ENCODE measurements around the gene RPTOR.
A peak's percentile ranks its signal among the peaks of the same experiment; 100 is the strongest.

The RPTOR gene

GRCh38 chr17:80832888-80833583 lies 288.4 kb downstream of the RPTOR start:
- Histone ChIP-seq H3K9me3 (ENCODE audit: insufficient read depth, low read length) (no peaks in the 10 kb centered on the region), H2AFZ (ENCODE audit: low read depth, low read length) (0 out of 2 replicates have a peak overlapping the region, but pooled peaks have one; percentile 24), H3K9ac (ENCODE audit: low read length) (peak overlapping the region; percentile 65), H3K79me2 (ENCODE audit: low read length) (no peaks in the 10 kb centered on the region), H3K27me3 (ENCODE audit: low read depth, low read length) (no peaks in the 10 kb centered on the region), H3K4me1 (ENCODE audit: low read length) (peaks cover 48% of the 10 kb centered on the region), H3K27ac (ENCODE audit: low read length) (peak overlapping the region; percentile 91), H4K20me1 (ENCODE audit: insufficient read depth, low read length) (no peaks in the 10 kb centered on the region; the same call in 1 of the 2 replicates), H3K4me2 (ENCODE audit: low read length) (peak overlapping the region; percentile 99), H3K36me3 (replicated peaks; ENCODE audit: low read depth, low read length) (no peaks in the 10 kb centered on the region), H3K4me3 (ENCODE audit: low read length) (peak overlapping the region; percentile 76)
- TF ChIP-seq EZH2phosphoT487 (IDR thresholded peaks at IDR 0.05; ENCODE audit: low read depth), result no peak
- TF ChIP-seq CTCF (IDR thresholded peaks at IDR 0.05; ENCODE audit: low read depth, low read length), result no peak

DNA sequence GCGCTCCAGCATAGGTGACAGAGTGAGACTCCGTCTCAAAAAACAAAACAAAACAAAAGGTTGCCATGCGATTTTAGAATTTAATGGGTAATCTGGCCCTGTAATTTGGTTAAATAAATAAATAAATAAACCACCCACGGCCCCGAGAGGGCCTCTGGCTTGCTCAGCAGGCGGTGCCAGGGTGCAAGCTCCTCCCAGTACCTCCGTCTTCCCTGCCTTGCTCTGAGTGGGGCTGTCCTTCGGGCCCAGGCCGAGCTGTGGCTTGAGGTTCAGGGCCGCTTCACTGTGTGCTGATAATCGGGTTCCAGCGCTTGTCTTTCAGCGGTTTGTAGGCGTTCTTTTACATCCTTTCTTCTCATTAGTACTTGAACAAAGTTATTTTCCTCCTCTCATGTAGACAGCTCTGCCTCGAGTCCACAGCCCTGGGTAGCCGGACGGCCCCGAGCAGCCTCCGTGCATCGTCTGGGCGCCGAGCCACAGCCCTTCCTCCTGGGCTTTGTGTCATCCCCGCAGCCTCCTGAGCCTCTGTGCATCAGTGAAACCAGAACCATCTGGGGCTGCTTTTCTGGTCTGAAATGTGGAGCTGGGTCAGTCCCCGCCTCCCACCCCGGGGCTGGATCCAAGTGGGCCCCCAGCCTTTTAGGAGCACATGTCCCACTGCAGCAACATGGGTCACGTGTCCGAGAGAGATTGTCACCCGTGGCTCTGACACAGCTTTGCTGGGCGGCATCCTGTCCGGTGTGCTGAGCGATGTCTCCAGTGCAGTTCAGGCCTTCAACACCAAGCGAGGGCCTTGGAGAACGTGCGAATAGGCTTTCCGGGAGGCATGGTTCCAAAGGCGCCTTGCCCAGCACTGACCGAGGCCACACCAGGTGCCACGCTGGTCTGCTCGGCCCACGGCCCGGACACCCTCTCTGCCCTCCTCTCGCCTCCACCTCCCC lies 289.6 kb downstream of the RPTOR start:
- Histone ChIP-seq H3K9ac (ENCODE audit: low read length) (no peak overlapping the region), H3K79me2 (ENCODE audit: low read length) (no peaks in the 10 kb centered on the region), H3K36me3 (replicated peaks; ENCODE audit: low read depth, low read length) (no peaks in the 10 kb centered on the region), H2AFZ (ENCODE audit: low read depth, low read length) (no peak overlapping the region), H3K4me3 (ENCODE audit: low read length) (no peak overlapping the region), H3K27me3 (ENCODE audit: low read depth, low read length) (no peaks in the 10 kb centered on the region), H3K27ac (ENCODE audit: low read length) (no peak overlapping the region), H3K9me3 (ENCODE audit: insufficient read depth, low read length) (no peaks in the 10 kb centered on the region), H3K4me1 (ENCODE audit: low read length) (peaks cover 48% of the 10 kb centered on the region), H4K20me1 (ENCODE audit: insufficient read depth, low read length) (no peaks in the 10 kb centered on the region), H3K4me2 (ENCODE audit: low read length) (no peak overlapping the region)
- TF ChIP-seq CTCF (IDR thresholded peaks at IDR 0.05; ENCODE audit: low read depth, low read length) (no peak), EZH2phosphoT487 (IDR thresholded peaks at IDR 0.05; ENCODE audit: low read depth) (no peak)

GRCh38 chr17:80834893-80835275 lies 290.2 kb downstream of the RPTOR start:
- H3K4me2 ChIP-seq (ENCODE audit: low read length), result no peak overlapping the region
- no peaks in the 10 kb centered on the region for H3K36me3 ChIP-seq (replicated peaks; ENCODE audit: low read depth, low read length)
- TF ChIP-seq EZH2phosphoT487 (IDR thresholded peaks at IDR 0.05; ENCODE audit: low read depth) (no peak), CTCF (IDR thresholded peaks at IDR 0.05; ENCODE audit: low read depth, low read length) (no peak)
- no peaks in the 10 kb centered on the region for H3K79me2 ChIP-seq (ENCODE audit: low read length)
- H3K4me1 ChIP-seq (ENCODE audit: low read length), result peaks cover 48% of the 10 kb centered on the region
- no peaks in the 10 kb centered on the region for H3K27me3 ChIP-seq (ENCODE audit: low read depth, low read length)
- H3K9ac ChIP-seq (ENCODE audit: low read length), result no peak overlapping the region
- H3K27ac ChIP-seq (ENCODE audit: low read length), result no peak overlapping the region
- no peaks in the 10 kb centered on the region for H3K9me3 ChIP-seq (ENCODE audit: insufficient read depth, low read length)
- H2AFZ ChIP-seq (ENCODE audit: low read depth, low read length), result no peak overlapping the region
- no peaks in the 10 kb centered on the region for H4K20me1 ChIP-seq (ENCODE audit: insufficient read depth, low read length)
- H3K4me3 ChIP-seq (ENCODE audit: low read length), result no peak overlapping the region
